HepG2 (cell line): Measurements from ENCODE around the gene WSB1. TPM values are rescaled to one million over a fixed set of nuclear protein-coding genes. Genes with fewer than 3 reads are reported as not detected.

Source experiments
- CBX5 ChIP-seq: sonication (generic); formaldehyde crosslinking; IDR thresholded peaks from 2 replicates; pipeline ENCODE4 v1.4.0; 2020; ENCODE audit warnings: missing genetic modification reagents, borderline replicate concordance
- E2F5 ChIP-seq: sonication (generic); formaldehyde crosslinking; conservative IDR thresholded peaks from 2 replicates; pipeline ENCODE4 v1.4.0; 2020; ENCODE audit warnings: missing genetic modification reagents
- ELK4 ChIP-seq: sonication (generic); formaldehyde crosslinking; IDR thresholded peaks from 2 replicates; pipeline ENCODE4 v1.9.0; 2021; ENCODE audit warnings: missing genetic modification reagents, borderline replicate concordance
- FOSL2 ChIP-seq: sonication (generic); formaldehyde crosslinking; IDR thresholded peaks from 2 replicates; pipeline ENCODE4 v1.4.0; 2020; ENCODE audit warnings: missing genetic modification reagents
- HIC2 ChIP-seq: sonication (generic); formaldehyde crosslinking; IDR thresholded peaks from 2 replicates; pipeline ENCODE4 v1.9.0; 2022; ENCODE audit warnings: low read depth, missing genetic modification reagents
- HOXA5 ChIP-seq: sonication (generic); formaldehyde crosslinking; IDR thresholded peaks from 2 replicates; pipeline ENCODE4 v1.4.0; 2020; ENCODE audit warnings: missing genetic modification reagents
- MTF1 ChIP-seq: sonication (generic); formaldehyde crosslinking; IDR thresholded peaks from 2 replicates; pipeline ENCODE4 v1.5.0; 2020; ENCODE audit warnings: missing genetic modification reagents
- MXD1 ChIP-seq: sonication (generic); formaldehyde crosslinking; IDR thresholded peaks from 2 replicates; pipeline ENCODE4 v1.4.0; 2020; ENCODE audit warnings: mild to moderate bottlenecking, missing genetic modification reagents
- NR2F1 ChIP-seq, 2 experiments: fragments of 450-650 bp in 1 of 2; formaldehyde crosslinking in 1 of 2; IDR thresholded peaks; 2 replicates each; pipeline versions ENCODE4 v1.5.0 to v1.6.1; 2016 to 2020; ENCODE audit warnings: mild to moderate bottlenecking in 1 of 2, missing compliant biosample characterization in 1 of 2, missing genetic modification reagents in 1 of 2, moderate library complexity in 1 of 2
- POGZ ChIP-seq: sonication (generic); formaldehyde crosslinking; IDR thresholded peaks from 2 replicates; pipeline ENCODE4 v1.4.0; 2020; ENCODE audit warnings: mild to moderate bottlenecking, missing genetic modification reagents
- PPARG ChIP-seq: conservative IDR thresholded peaks from 2 replicates; pipeline ENCODE4 v1.6.1; 2016; ENCODE audit warnings: missing biosample characterization, missing genetic modification reagents
- PRPF4 ChIP-seq: fragments of 200-400 bp; formaldehyde crosslinking; IDR thresholded peaks from 2 replicates; pipeline ENCODE4 v1.6.1; 2016; ENCODE audit warnings: low read length, low read depth; ENCODE audit not compliant: poor library complexity, severe bottlenecking
- SIN3A ChIP-seq: IDR thresholded peaks from 2 replicates; pipeline ENCODE4 v1.6.1; 2011; ENCODE audit warnings: low read depth, mild to moderate bottlenecking, control low read depth, low read length, borderline replicate concordance
- SP1 ChIP-seq, 2 experiments: fragments of 450-650 bp in 1 of 2; sonication (generic) in 1 of 2; formaldehyde crosslinking in 1 of 2; IDR thresholded peaks; 2 replicates each; pipeline versions ENCODE4 v1.4.0 to v1.6.1; 2016 to 2020; ENCODE audit warnings: missing genetic modification reagents in 1 of 2
- SP4 ChIP-seq: sonication (generic); formaldehyde crosslinking; IDR thresholded peaks from 2 replicates; pipeline ENCODE4 v1.8.1; 2023; ENCODE audit warnings: mild to moderate bottlenecking, missing genetic modification reagents
- TAF15 ChIP-seq: fragments of 200-400 bp; formaldehyde crosslinking; IDR thresholded peaks from one replicate; pipeline ENCODE4 v1.6.1; 2018; ENCODE audit warnings: mild to moderate bottlenecking, low read depth, low read length; ENCODE audit not compliant: poor library complexity, severe bottlenecking
- WIZ ChIP-seq: sonication (generic); formaldehyde crosslinking; IDR thresholded peaks from 2 replicates; pipeline ENCODE4 v1.5.1; 2020; ENCODE audit warnings: mild to moderate bottlenecking, missing genetic modification reagents
- ZNF225 ChIP-seq: sonication (generic); formaldehyde crosslinking; IDR thresholded peaks from 2 replicates; pipeline ENCODE4 v1.4.0; 2020; ENCODE audit warnings: mild to moderate bottlenecking, missing genetic modification reagents
- ZNF256 ChIP-seq: sonication (generic); formaldehyde crosslinking; conservative IDR thresholded peaks from 2 replicates; pipeline ENCODE4 v1.4.0; 2020; ENCODE audit warnings: missing genetic modification reagents
- ZNF317 ChIP-seq: sonication (generic); formaldehyde crosslinking; IDR thresholded peaks from 2 replicates; pipeline ENCODE4 v1.5.0; 2020; ENCODE audit warnings: mild to moderate bottlenecking, missing genetic modification reagents
- ZNF34 ChIP-seq: sonication (generic); formaldehyde crosslinking; IDR thresholded peaks from 2 replicates; pipeline ENCODE4 v1.4.0; 2020; ENCODE audit warnings: mild to moderate bottlenecking, missing genetic modification reagents, borderline replicate concordance
- ZNF414 ChIP-seq: sonication (generic); formaldehyde crosslinking; IDR thresholded peaks from 2 replicates; pipeline ENCODE4 v1.5.0; 2020; ENCODE audit warnings: missing genetic modification reagents
- ZNF749 ChIP-seq: sonication (generic); formaldehyde crosslinking; IDR thresholded peaks from 2 replicates; pipeline ENCODE4 v1.8.0; 2022; ENCODE audit warnings: mild to moderate bottlenecking, missing genetic modification reagents, moderate library complexity, borderline replicate concordance
- ZNF766 ChIP-seq: sonication (generic); formaldehyde crosslinking; IDR thresholded peaks from 2 replicates; pipeline ENCODE4 v1.5.0; 2020; ENCODE audit warnings: missing genetic modification reagents, borderline replicate concordance
- polyA plus RNA-seq, 8 experiments: library from polyadenylated mRNA; depleted of rRNA in 3 of 8; stranded (reverse) in 7 of 8; unstranded in 1 of 8; fragments of >200 nt; fragmentation: Illumina TruSeq in 4 of 8; extraction: Trizol in 4 of 8; gene quantifications; 2 replicates each; pipeline versions ENCODE4 v1.2.1 to v1.2.3, GENCODE V29; 2011 to 2016; ENCODE audit warnings: low read depth in 4 of 8, missing spikeins in 1 of 8, mixed read lengths in 1 of 8; ENCODE audit not compliant: insufficient read depth in 1 of 8
- total RNA-seq, 5 experiments: library from RNA; depleted of rRNA; stranded (reverse); fragments of >200 nt; fragmentation: Illumina TruSeq; extraction: Trizol; gene quantifications; 2 replicates each; pipeline ENCODE4 v1.2.3, GENCODE V29; 2016; ENCODE audit warnings: low read depth in 1 of 5

Gene WSB1
- total and polyA plus RNA-seq, 2 of the 13 experiments (the other 11 are each of a cell fraction or from before 2014, with no cell fraction given): 81.3 to 294 TPM

- no peak for TF ChIP-seq ELK4 (CRISPR knock-in tag)
- TF ChIP-seq ZNF414 (CRISPR knock-in tag): peak; percentile 87; the same call in 1 of the 2 replicates
- TF ChIP-seq WIZ: no peak
- peak; percentile 60; the same call in 1 of the 2 replicates for TF ChIP-seq HOXA5 (CRISPR knock-in tag)
- TF ChIP-seq ZNF256 (CRISPR knock-in tag): peak; percentile 35; the same call in 1 of the 2 replicates
- peak; percentile 61; the same call in 1 of the 2 replicates for TF ChIP-seq ZNF225 (CRISPR knock-in tag)
- TF ChIP-seq ZNF317 (CRISPR knock-in tag): peak; percentile 85; the same call in 1 of the 2 replicates
- no peak for TF ChIP-seq ZNF34 (CRISPR knock-in tag)
- TF ChIP-seq FOSL2: peak; percentile 98
- TF ChIP-seq CBX5: peak; percentile 63; the same call in 1 of the 2 replicates
- TF ChIP-seq HIC2 (CRISPR knock-in tag): peak; percentile 81
- TF ChIP-seq POGZ: peak; percentile 84; the same call in 1 of the 2 replicates
- peak; percentile 35; the same call in 1 of the 2 replicates for TF ChIP-seq ZNF766 (CRISPR knock-in tag)
- peak; percentile 95 for TF ChIP-seq NR2F1 (CRISPR knock-in tag; IDR thresholded peaks at IDR 0.05)
- no peak; the same call in 1 of the 2 replicates for TF ChIP-seq ZNF749 (CRISPR knock-in tag)
- TF ChIP-seq PPARG: peak; percentile 54
- no peak for TF ChIP-seq TAF15
- TF ChIP-seq SIN3A: peak; percentile 63; the same call in 1 of the 2 replicates
- TF ChIP-seq MTF1: 0 out of 2 replicates have a peak, but pooled peaks have one; percentile 47
- TF ChIP-seq E2F5: no peak
- TF ChIP-seq SP4 (CRISPR knock-in tag): no peak
- peak; percentile 40; the same call in 1 of the 2 replicates for TF ChIP-seq MXD1 (CRISPR knock-in tag)
- TF ChIP-seq PRPF4: no peak
- no peak for TF ChIP-seq SP1 (IDR thresholded peaks at IDR 0.05)
- no peak for TF ChIP-seq SP1 (CRISPR knock-in tag; IDR thresholded peaks at IDR 0.05)
These were observed 38.8 kb downstream of the WSB1 start (continued) for GRCh38 chr17:27332485-27333409.
